HFF-Myc (cell line): Measurements from ENCODE around the gene CDCA4.

Experiments
- DNase-seq: peaks from one replicate; pipeline ENCODE4 v3.0.0-alpha.2; 2011; ENCODE audit warnings: low read depth; ENCODE audit errors: extremely low read depth
- H3K4me3 ChIP-seq: replicated peaks from 2 replicates; pipeline ENCODE4 v1.5.1; 2011; ENCODE audit warnings: low read depth, mild to moderate bottlenecking, control low read depth, low read length
- TF ChIP-seq, protein P1 (sequence below): IDR thresholded peaks from 2 replicates; pipeline ENCODE4 v1.5.1; 2012; ENCODE audit warnings: mild to moderate bottlenecking, low read depth, low read length, control low read depth; ENCODE audit errors: missing control alignments

The CDCA4 gene

DNA sequence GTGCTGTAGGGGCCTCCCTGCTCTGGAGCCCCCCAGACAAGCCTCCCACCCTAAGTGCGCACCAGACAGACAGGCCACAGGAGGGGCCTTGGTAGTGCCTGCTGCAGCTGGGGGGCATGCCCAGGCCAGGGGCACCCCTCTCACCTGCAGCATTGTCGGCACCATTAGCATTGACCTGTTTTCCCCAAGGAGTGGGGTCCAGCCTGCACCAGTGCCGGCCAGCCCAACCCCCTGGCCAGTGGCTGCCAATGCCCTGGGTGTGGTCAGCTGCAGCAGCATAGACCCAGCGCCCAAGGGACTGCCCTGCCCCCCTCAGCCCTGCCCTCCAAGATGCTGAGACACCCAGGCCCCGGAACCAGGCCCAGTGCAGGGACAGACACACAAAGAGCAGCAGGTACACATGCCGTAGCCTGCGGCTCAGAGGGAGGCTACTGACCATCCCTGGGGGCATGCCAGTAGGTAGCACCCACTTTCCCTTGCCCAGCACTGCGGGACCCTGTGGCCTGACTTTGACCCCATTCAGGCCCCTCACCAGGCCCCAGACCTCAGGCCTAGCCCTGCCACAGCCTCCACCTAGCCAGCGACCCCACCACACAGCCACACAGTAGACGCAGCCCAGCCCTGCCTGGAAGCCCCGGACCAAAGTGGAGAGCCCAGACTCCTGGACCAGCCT lies 43.7 kb downstream of the CDCA4 start:
- peak overlapping the region; percentile 49 for H3K4me3 ChIP-seq
- DNase-seq: no peak
- TF ChIP-seq, protein P1, sequence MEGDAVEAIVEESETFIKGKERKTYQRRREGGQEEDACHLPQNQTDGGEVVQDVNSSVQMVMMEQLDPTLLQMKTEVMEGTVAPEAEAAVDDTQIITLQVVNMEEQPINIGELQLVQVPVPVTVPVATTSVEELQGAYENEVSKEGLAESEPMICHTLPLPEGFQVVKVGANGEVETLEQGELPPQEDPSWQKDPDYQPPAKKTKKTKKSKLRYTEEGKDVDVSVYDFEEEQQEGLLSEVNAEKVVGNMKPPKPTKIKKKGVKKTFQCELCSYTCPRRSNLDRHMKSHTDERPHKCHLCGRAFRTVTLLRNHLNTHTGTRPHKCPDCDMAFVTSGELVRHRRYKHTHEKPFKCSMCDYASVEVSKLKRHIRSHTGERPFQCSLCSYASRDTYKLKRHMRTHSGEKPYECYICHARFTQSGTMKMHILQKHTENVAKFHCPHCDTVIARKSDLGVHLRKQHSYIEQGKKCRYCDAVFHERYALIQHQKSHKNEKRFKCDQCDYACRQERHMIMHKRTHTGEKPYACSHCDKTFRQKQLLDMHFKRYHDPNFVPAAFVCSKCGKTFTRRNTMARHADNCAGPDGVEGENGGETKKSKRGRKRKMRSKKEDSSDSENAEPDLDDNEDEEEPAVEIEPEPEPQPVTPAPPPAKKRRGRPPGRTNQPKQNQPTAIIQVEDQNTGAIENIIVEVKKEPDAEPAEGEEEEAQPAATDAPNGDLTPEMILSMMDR: no peak

DNA sequence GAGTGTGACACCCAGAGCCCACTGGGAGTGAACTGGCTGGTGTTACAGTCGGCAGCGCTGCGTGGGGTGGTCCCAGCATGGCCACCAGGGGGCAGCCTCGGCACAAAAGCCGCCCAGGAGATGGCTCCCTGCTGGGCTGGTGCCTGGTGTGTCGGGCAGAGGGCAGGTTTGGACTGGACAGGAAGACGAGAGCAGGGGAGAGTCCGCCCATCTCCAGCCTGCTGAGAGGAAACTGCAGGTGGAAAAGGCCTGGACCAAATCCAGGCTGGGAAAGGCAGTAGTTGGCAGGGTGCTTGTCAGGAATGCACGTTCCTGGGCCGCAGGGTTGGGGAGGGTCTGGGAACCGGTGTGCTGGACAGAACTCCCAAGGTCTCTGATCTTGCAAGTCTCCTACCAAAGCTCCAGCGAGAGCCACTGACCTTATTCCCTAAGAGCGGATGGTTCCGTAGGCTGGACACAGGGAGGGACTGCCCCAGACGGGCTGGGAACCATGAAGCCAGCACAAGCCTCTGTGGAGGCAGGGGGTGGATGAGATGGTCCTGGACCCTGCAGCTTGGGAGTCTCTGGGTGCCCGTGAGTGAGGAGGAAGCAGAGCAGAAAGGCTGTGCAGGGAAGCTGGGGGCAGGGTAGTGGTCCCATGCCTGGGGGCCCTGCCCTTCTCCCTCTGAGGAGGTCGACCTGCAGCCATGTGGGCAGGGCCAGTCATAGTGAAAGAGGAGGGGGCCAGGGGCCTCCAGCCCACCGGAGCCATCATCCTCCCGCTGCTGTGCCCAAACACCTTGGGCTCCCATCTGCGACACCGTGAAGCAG lies 44.5 kb downstream of the CDCA4 start:
- H3K4me3 ChIP-seq: no peak overlapping the region
- TF ChIP-seq, protein P1: peak; percentile 86
- DNase-seq: peak; percentile 51

DNA sequence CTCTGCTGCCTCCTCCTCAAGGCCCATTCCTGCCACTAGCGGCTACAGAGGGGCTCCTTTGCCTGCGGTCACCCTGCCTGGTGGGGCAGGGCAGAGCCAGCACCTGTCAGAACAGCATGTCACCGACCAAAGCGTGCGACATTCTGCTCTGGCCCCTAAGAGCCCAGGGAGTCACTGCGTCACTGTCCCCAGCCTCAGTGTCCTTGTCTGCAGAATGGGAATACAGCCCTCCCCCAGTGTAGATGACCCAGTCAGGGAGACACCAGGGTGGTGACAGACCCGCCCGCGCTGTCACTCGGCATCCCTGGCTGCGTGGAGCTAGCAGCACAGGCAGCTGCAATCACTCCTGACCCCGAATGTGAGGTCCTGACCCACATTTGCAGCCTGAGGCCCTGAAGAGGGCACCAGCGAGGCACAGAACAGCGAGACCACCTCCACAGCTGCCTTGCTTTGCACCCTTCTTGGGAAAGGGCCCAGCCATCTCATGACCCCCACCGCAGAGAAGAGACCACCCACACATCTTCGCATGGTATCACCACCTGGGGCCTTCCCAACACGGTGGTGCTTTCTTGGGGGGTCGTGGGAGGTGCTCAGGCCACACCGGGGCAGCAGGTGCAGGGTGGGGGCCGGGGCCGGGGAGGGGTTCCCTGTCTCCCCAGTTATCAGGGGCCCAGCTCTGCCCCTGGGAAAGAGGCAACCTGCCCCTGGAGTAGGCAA lies 45.2 kb downstream of the CDCA4 start:
- TF ChIP-seq, protein P1: no peak
- DNase-seq: no peak
- H3K4me3 ChIP-seq: no peak overlapping the region

DNA sequence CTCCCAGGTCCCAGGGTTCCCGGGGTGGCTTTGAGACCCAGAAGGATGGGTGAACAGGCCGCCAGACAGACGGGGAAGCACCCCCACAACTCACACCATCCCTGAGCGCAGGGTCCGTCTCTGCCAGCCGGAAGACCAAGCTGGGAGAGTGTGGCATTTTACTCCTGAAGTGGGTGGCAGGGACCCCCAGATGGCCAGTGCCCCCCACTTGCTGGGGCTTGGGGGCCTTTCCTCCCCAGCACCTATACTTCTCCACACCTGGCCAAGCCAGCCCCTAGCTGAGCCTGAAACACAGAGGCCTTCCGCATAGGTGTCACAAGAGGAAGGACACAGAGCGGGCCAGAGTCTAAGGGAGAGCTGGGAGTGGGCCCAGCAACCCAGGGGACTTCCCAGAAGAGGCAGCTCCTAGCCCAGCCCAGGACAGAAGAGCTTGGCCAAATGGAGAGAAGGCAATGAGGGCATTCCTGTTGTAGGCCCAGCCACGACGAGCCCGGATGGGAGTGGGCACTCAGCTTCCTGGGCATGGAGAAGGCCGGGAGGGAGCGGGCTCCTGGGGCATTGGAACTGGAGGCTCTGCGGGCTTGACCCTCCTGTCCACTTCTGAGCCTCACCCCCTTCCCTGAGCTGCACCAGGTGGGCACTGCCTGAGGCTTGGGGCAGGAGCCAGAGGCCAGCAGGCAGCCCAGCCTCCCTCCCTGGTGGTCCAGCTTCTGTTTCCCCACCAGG lies 46.1 kb downstream of the CDCA4 start:
- TF ChIP-seq, protein P1: no peak
- DNase-seq: no peak
- H3K4me3 ChIP-seq: no peak overlapping the region

DNA sequence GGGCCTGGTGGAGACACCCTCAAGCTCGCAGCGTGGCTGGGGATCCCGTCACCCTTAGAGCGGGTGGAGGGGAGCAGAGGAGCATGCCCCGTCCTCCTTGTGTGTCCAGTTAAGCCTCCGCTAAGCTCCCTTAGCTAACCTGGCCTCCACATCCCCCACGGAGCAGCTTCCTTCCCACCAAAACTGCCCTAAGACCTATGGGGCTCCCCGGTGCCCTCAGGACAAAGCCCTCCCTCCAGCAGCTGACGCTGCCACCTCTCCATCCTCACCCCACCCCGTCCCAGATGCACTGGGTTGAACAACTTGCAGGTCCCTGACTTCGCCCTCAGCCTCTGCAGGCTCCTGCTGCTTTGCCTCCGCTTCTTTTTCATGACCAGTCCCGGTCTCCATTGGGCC lies 46.7 kb downstream of the CDCA4 start:
- TF ChIP-seq, protein P1: no peak

DNA sequence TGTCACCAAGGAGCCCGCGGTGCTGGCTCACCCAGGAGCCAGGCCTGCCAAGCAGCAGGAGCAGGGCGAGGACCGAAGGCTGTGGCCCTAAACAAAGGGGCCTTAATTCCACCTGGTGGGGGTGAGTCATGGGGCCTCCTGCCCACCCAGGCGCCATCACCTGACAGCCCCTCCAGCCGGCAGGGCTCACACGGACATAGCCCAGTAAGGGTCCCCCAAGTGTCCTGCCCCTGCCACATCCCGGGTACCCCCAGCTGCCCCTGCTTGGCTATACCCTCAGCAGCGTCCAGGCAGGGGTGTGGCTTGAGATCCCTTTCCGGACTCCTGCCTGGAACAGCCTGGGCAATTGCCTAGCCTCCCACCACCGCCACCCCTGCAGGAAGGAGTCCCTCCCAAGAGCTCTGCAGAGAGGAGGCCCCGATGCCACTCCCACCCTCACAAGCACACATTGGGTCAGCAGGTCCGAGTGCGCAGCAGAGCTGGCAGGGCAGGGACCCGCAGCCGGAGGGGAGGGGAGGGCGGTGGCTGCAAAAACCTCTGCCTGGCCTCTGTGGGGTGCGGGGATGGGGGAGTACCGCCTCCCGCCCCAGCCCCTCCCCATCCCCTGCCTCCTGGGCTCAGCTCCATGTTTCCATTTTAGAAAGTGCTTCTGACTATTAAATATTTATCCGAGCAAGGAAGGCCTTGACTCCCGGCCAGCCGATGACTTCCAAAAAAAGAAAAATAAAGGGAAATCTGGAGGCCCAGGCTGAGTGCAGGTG lies 47.3 kb downstream of the CDCA4 start:
- TF ChIP-seq, protein P1: no peak
- no peak overlapping the region; the same call in 1 of the 2 replicates for H3K4me3 ChIP-seq
- DNase-seq: peak; percentile 84

More for the DNA sequence above, 46.7 kb downstream of the CDCA4 start:
- H3K4me3 ChIP-seq: no peak overlapping the region
- DNase-seq: no peak
